ENCODE results near the gene SCAMP2. TPM values are rescaled to one million over a fixed set of nuclear protein-coding genes. Genes with fewer than 3 reads are reported as not detected.
A peak's percentile ranks its signal among the peaks of the same experiment; 100 is the strongest.

SCAMP2 gene
- total RNA-seq, 2 donors from 2014 or later = 47.5 to 50.9 TPM

GRCh38 chr15:74809956-74810355, 63.2 kb downstream of the SCAMP2 start:
- Histone ChIP-seq H3K4me1 (ENCODE audit: control insufficient read depth, insufficient read depth, low read length) (no peaks in the 10 kb centered on the region), H3K27me3 (ENCODE audit: control insufficient read depth, insufficient read depth, low read length, poor library complexity, severe bottlenecking) (no peaks in the 10 kb centered on the region), H3K36me3 (ENCODE audit: control insufficient read depth, insufficient read depth, low read length) (no peaks in the 10 kb centered on the region), H3K27ac (ENCODE audit: low read depth, low read length) (no peak overlapping the region), H3K9ac (ENCODE audit: extremely low read depth, low read length, poor library complexity, severe bottlenecking) (no peak overlapping the region), H3K4me3 (ENCODE audit: low read length) (no peak overlapping the region), H3K9me3 (ENCODE audit: control insufficient read depth, low read length) (no peaks in the 10 kb centered on the region)
- TF ChIP-seq, protein P1, sequence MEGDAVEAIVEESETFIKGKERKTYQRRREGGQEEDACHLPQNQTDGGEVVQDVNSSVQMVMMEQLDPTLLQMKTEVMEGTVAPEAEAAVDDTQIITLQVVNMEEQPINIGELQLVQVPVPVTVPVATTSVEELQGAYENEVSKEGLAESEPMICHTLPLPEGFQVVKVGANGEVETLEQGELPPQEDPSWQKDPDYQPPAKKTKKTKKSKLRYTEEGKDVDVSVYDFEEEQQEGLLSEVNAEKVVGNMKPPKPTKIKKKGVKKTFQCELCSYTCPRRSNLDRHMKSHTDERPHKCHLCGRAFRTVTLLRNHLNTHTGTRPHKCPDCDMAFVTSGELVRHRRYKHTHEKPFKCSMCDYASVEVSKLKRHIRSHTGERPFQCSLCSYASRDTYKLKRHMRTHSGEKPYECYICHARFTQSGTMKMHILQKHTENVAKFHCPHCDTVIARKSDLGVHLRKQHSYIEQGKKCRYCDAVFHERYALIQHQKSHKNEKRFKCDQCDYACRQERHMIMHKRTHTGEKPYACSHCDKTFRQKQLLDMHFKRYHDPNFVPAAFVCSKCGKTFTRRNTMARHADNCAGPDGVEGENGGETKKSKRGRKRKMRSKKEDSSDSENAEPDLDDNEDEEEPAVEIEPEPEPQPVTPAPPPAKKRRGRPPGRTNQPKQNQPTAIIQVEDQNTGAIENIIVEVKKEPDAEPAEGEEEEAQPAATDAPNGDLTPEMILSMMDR (conservative IDR thresholded peaks at IDR 0.05) = no peak
- H3K27ac Mint-ChIP-seq = no peak overlapping the region
- no peaks in the 10 kb centered on the region for H3K9me3 Mint-ChIP-seq
- WGBS, 2 experiments (ENCODE audit: insufficient coverage in 1 of 2, insufficient read length in 1 of 2) = 92 to 93% methylated on average over 2 to 3 of the region's 3 CpGs
- H3K4me3 Mint-ChIP-seq = no peak overlapping the region
- no peak for DNase-seq
- peaks cover under 1% of the 10 kb centered on the region for H3K36me3 Mint-ChIP-seq (ENCODE audit: low read depth)
- H3K4me1 Mint-ChIP-seq = peaks cover 4% of the 10 kb centered on the region
- H3K27me3 Mint-ChIP-seq (ENCODE audit: insufficient read depth) = no peaks in the 10 kb centered on the region

DNA sequence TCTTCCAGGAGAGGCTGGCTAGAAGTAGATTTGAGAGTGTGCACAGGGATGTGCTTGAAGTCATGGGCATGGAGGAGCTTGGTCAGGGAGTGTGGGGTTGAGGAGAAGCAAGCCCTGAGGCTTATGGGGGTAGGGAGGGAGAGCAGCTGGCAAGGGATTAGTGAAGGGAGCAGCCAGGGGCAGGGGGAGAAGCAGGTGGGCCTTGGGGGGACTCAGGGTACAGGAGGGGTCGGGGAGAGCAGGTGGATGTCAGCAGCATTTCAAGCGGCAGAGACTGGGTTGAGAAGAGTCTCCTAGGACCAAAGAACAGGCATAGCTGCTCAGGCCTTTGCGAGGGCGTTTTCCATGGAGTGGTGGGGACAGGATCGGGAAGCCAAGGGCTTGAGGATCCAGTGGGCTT, 63.9 kb downstream of the SCAMP2 start:
- Histone ChIP-seq H3K36me3 (ENCODE audit: control insufficient read depth, insufficient read depth, low read length) (peaks cover 1% of the 10 kb centered on the region), H3K9ac (ENCODE audit: extremely low read depth, low read length, poor library complexity, severe bottlenecking) (no peak overlapping the region), H3K4me3 (ENCODE audit: low read length) (no peak overlapping the region), H3K9me3 (ENCODE audit: control insufficient read depth, low read length) (no peaks in the 10 kb centered on the region), H3K27me3 (ENCODE audit: control insufficient read depth, insufficient read depth, low read length, poor library complexity, severe bottlenecking) (no peaks in the 10 kb centered on the region), H3K4me1 (ENCODE audit: control insufficient read depth, insufficient read depth, low read length) (no peaks in the 10 kb centered on the region), H3K27ac (ENCODE audit: low read depth, low read length) (no peak overlapping the region)
- TF ChIP-seq, protein P1 (conservative IDR thresholded peaks at IDR 0.05) = no peak
- H3K36me3 Mint-ChIP-seq (ENCODE audit: low read depth) = peaks cover 5% of the 10 kb centered on the region
- peaks cover 4% of the 10 kb centered on the region for H3K4me1 Mint-ChIP-seq
- WGBS, 2 experiments (ENCODE audit: insufficient coverage in 1 of 2, insufficient read length in 1 of 2) = 90 to 96% methylated on average over 5 of the region's 5 CpGs
- no peak for DNase-seq
- H3K27me3 Mint-ChIP-seq (ENCODE audit: insufficient read depth) = no peaks in the 10 kb centered on the region
- H3K27ac Mint-ChIP-seq = peak overlapping the region; percentile 72
- no peaks in the 10 kb centered on the region for H3K9me3 Mint-ChIP-seq
- no peak overlapping the region for H3K4me3 Mint-ChIP-seq

- Mint-ChIP-seq H3K4me1 (peaks cover 4% of the 10 kb centered on the region), H3K9me3 (no peaks in the 10 kb centered on the region), H3K36me3 (ENCODE audit: low read depth) (peaks cover 9% of the 10 kb centered on the region), H3K27ac (peak overlapping the region; percentile 72), H3K27me3 (ENCODE audit: insufficient read depth) (no peaks in the 10 kb centered on the region), H3K4me3 (no peak overlapping the region)
- no peak overlapping the region for H3K9ac ChIP-seq (ENCODE audit: extremely low read depth, low read length, poor library complexity, severe bottlenecking)
- H3K4me1 ChIP-seq (ENCODE audit: control insufficient read depth, insufficient read depth, low read length) = no peaks in the 10 kb centered on the region
- H3K9me3 ChIP-seq (ENCODE audit: control insufficient read depth, low read length) = no peaks in the 10 kb centered on the region
- H3K27me3 ChIP-seq (ENCODE audit: control insufficient read depth, insufficient read depth, low read length, poor library complexity, severe bottlenecking) = no peaks in the 10 kb centered on the region
- peak; percentile 81 for DNase-seq
- H3K36me3 ChIP-seq (ENCODE audit: control insufficient read depth, insufficient read depth, low read length) = peaks cover 5% of the 10 kb centered on the region
- no peak overlapping the region for H3K27ac ChIP-seq (ENCODE audit: low read depth, low read length)
- H3K4me3 ChIP-seq (ENCODE audit: low read length) = no peak overlapping the region
- WGBS, 2 experiments (ENCODE audit: insufficient coverage in 1 of 2, insufficient read length in 1 of 2) = 73 to 91% methylated on average over 1 to 4 of the region's 4 CpGs
- TF ChIP-seq, protein P1 (conservative IDR thresholded peaks at IDR 0.05) = peak; percentile 70
Measured at GRCh38 chr15:74808840-74809229, 64.3 kb downstream of the SCAMP2 start.
